Immature natural killer cell (primary cell): Measurements from ENCODE around the gene CHCHD6. TPM values are rescaled to one million over a fixed set of nuclear protein-coding genes. Genes with fewer than 3 reads are reported as not detected.

Experiments
- DNase-seq, 3 donors: peaks; one replicate each; pipeline ENCODE4 v3.0.0; 2022; ENCODE audit warnings: mixed read lengths in 1 of 3
- H3K27ac Mint-ChIP-seq, 6 donors: one replicate each; pipeline ENCODE4 v1.8.0; 2020; ENCODE audit warnings: mixed read lengths in 6 of 6, mild to moderate bottlenecking in 5 of 6, inconsistent platforms in 4 of 6, moderate library complexity in 3 of 6
- H3K27me3 Mint-ChIP-seq, 3 donors: one replicate each; pipeline ENCODE4 v1.8.0; 2020 to 2021; ENCODE audit warnings: low read depth in 3 of 3, mild to moderate bottlenecking in 3 of 3, mixed read lengths in 3 of 3, moderate library complexity in 3 of 3, inconsistent platforms in 1 of 3
- H3K36me3 Mint-ChIP-seq, 3 donors: one replicate each; pipeline ENCODE4 v1.8.0; 2020; ENCODE audit warnings: mixed read lengths in 3 of 3, inconsistent platforms in 2 of 3, mild to moderate bottlenecking in 2 of 3
- H3K4me1 Mint-ChIP-seq, 2 donors: one replicate each; pipeline ENCODE4 v1.8.0; 2020; ENCODE audit warnings: inconsistent platforms in 2 of 2, mild to moderate bottlenecking in 2 of 2, mixed read lengths in 2 of 2, moderate library complexity in 1 of 2
- H3K4me3 Mint-ChIP-seq, 5 donors: one replicate each; pipeline ENCODE4 v1.8.0; 2020; ENCODE audit warnings: mild to moderate bottlenecking in 5 of 5, mixed read lengths in 5 of 5, inconsistent platforms in 3 of 5, moderate library complexity in 3 of 5
- H3K9me3 Mint-ChIP-seq, 6 donors: one replicate each; pipeline ENCODE4 v1.8.0; 2020; ENCODE audit warnings: mild to moderate bottlenecking in 6 of 6, mixed read lengths in 6 of 6, inconsistent platforms in 4 of 6, moderate library complexity in 3 of 6
- polyA plus RNA-seq, 3 donors: library from polyadenylated mRNA; unstranded; fragments of 300-500 nt; fragmentation: Illumina TruSeq; gene quantifications; one replicate each; pipeline ENCODE4 v1.2.3, GENCODE V29; 2021

CHCHD6 gene
- polyA plus RNA-seq, 3 donors from 2014 or later = 9.7 to 12.9 (median 9.7) TPM

- H3K4me1 Mint-ChIP-seq = peaks cover 9 to 13% of the 10 kb centered on the region in 2 donors
- H3K27me3 Mint-ChIP-seq = peaks cover 12 to 20% (median 13%) of the 10 kb centered on the region in 3 donors
- peaks cover 4 to 43% (median 18%) of the 10 kb centered on the region in 3 donors for H3K36me3 Mint-ChIP-seq
- H3K9me3 Mint-ChIP-seq = peaks cover 0 to 9% (median 6%) of the 10 kb centered on the region in 6 donors
- DNase-seq = no peak
- no peak overlapping the region for H3K4me3 Mint-ChIP-seq
- H3K27ac Mint-ChIP-seq = no peak overlapping the region
Observed at GRCh38 chr3:126923423-126923822, 219.4 kb downstream of the CHCHD6 start.

DNA sequence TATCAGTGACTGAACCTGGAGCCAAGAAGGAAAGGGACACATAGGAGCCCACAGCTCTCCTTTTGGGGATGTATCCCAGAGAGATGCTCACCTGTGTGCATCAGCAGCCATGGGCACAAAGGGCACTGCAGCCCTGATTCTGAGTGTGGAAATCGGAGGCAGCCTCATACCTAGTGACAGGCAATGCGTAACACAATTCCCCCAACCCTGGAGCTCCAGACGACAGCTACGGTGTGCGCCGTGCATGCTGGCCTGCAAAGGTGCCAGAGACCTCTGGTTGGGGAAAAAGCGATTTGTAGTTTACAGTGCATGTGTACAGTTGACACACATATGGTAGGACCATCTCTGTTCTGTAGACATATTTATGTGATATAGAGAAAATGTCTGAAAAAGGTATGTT, 219.9 kb downstream of the CHCHD6 start:
- no peak overlapping the region for H3K4me3 Mint-ChIP-seq
- H3K4me1 Mint-ChIP-seq = peaks cover 9 to 13% of the 10 kb centered on the region in 2 donors
- peaks cover 4 to 38% (median 16%) of the 10 kb centered on the region in 3 donors for H3K36me3 Mint-ChIP-seq
- peaks cover 12 to 17% (median 15%) of the 10 kb centered on the region in 3 donors for H3K27me3 Mint-ChIP-seq
- H3K9me3 Mint-ChIP-seq = peaks cover 0 to 9% (median 6%) of the 10 kb centered on the region in 6 donors
- no peak overlapping the region for H3K27ac Mint-ChIP-seq
- DNase-seq = no peak

- peaks cover 9 to 13% of the 10 kb centered on the region in 2 donors for H3K4me1 Mint-ChIP-seq
- no peak overlapping the region for H3K4me3 Mint-ChIP-seq
- no peak overlapping the region for H3K27ac Mint-ChIP-seq
- peaks cover 4 to 36% (median 16%) of the 10 kb centered on the region in 3 donors for H3K36me3 Mint-ChIP-seq
- H3K9me3 Mint-ChIP-seq = peaks cover 0 to 9% (median 6%) of the 10 kb centered on the region in 6 donors
- peaks cover 12 to 19% (median 13%) of the 10 kb centered on the region in 3 donors for H3K27me3 Mint-ChIP-seq
- no peak for DNase-seq
Observed at GRCh38 chr3:126924458-126924857, 220.4 kb downstream of the CHCHD6 start.

GRCh38 chr3:126925411-126926171, 221.6 kb downstream of the CHCHD6 start:
- peaks cover 9 to 13% of the 10 kb centered on the region in 2 donors for H3K4me1 Mint-ChIP-seq
- H3K27me3 Mint-ChIP-seq = peaks cover 7 to 14% (median 9%) of the 10 kb centered on the region in 3 donors
- no peak overlapping the region for H3K27ac Mint-ChIP-seq
- DNase-seq = no peak
- peaks cover 0 to 2% (median 0%) of the 10 kb centered on the region in 6 donors for H3K9me3 Mint-ChIP-seq
- peaks cover 0 to 31% (median 8%) of the 10 kb centered on the region in 3 donors for H3K36me3 Mint-ChIP-seq
- H3K4me3 Mint-ChIP-seq = peak overlapping the region in 1 of 5 donors; percentile 24

DNA sequence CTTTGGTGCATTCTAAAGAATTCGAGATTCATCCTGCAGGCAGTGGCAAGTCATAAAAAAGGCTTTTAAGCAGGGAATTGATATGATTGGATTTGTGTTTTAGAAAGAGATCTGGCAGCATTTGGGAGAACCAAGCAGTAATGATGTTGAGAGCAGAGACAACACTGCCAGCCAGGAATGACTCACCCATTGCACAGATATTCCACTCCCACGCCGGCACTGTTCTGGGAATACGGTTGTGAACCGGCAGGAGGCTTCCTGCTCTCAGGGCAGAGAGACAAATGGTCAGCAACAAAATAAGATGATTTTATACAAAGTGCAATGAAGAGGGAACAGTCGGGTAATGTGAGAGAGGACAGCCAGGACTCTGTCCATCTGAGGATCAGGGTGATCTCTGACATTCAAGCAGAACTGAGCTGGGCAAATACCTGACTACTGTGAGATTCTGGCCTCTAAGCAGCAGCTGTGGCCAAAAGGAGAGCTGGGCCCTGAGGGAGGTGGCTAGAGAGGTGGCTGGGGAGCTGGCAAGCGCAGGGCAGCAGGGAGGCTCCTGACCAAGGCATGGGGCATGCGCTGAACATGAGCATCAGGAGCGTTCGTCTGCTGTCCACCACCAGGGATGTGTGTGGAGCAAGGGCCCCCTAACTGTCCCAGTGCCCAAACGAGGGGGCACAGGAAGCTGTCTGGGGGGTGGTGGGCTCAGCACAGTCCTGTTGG, 222.8 kb downstream of the CHCHD6 start:
- H3K4me3 Mint-ChIP-seq = no peak overlapping the region
- H3K27ac Mint-ChIP-seq = no peak overlapping the region
- H3K36me3 Mint-ChIP-seq = peaks cover 0 to 26% (median 8%) of the 10 kb centered on the region in 3 donors
- H3K27me3 Mint-ChIP-seq = peaks cover 8 to 11% (median 10%) of the 10 kb centered on the region in 3 donors
- no peaks in the 10 kb centered on the region for H3K9me3 Mint-ChIP-seq
- no peak for DNase-seq
- peaks cover 9 to 13% of the 10 kb centered on the region in 2 donors for H3K4me1 Mint-ChIP-seq

DNA sequence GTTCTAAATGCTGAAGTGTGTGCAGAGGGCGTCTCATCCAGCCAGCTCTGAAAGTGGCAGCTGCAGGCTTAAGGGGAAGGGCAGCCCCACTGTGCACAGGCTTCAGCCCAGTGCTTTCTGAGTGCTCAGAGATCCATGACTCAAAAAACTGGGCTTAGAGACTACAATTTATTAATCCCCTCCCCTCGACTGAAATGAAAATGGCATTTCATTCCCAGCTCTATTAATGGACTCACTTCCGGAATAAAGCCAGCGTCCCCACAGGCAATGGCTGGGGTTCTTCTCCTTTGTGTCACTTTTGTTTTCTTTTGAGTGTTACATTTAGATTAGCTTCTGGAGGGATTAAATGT, 223.3 kb downstream of the CHCHD6 start:
- peaks cover 0 to 25% (median 8%) of the 10 kb centered on the region in 3 donors for H3K36me3 Mint-ChIP-seq
- no peaks in the 10 kb centered on the region for H3K9me3 Mint-ChIP-seq
- no peak overlapping the region for H3K27ac Mint-ChIP-seq
- H3K4me1 Mint-ChIP-seq = peaks cover 9 to 13% of the 10 kb centered on the region in 2 donors
- peaks cover 8 to 11% (median 10%) of the 10 kb centered on the region in 3 donors for H3K27me3 Mint-ChIP-seq
- no peak for DNase-seq
- no peak overlapping the region for H3K4me3 Mint-ChIP-seq

- no peak for DNase-seq
- no peak overlapping the region for H3K4me3 Mint-ChIP-seq
- H3K4me1 Mint-ChIP-seq = peaks cover 9 to 13% of the 10 kb centered on the region in 2 donors
- peaks cover 0 to 20% (median 4%) of the 10 kb centered on the region in 3 donors for H3K36me3 Mint-ChIP-seq
- H3K9me3 Mint-ChIP-seq = no peaks in the 10 kb centered on the region
- no peak overlapping the region for H3K27ac Mint-ChIP-seq
- peaks cover 6 to 11% (median 10%) of the 10 kb centered on the region in 3 donors for H3K27me3 Mint-ChIP-seq
Observed at GRCh38 chr3:126927846-126928245, 223.8 kb downstream of the CHCHD6 start.

DNA sequence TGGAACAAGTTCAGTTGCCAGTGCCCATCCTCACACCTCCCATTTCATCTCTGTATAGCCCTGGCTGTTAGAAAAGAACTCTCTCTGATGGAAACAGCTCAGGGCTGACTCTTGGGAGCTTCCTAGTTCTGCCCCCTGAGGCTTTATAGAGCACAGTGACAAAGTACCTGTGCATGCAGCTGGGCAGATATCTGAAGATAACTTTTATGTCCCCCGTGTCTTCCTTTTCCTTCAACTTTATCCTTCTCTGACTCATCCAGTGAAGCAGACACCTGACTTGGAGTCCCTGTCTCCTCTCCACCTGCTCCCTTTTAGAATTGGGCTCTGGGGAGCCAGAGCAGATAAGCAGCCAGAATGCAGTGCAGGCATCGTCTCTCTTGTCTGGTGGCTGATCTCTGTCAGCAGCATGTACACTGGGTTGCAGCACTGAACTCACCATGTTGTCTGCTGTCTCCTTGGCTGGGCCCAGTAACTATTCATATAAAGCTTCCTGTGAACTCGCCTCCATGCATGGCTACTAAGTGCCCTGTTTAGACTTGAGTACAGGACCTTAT, 225.0 kb downstream of the CHCHD6 start:
- no peaks in the 10 kb centered on the region for H3K9me3 Mint-ChIP-seq
- peaks cover 7 to 11% (median 10%) of the 10 kb centered on the region in 3 donors for H3K27me3 Mint-ChIP-seq
- DNase-seq = no peak
- peaks cover 0 to 9% (median 7%) of the 10 kb centered on the region in 3 donors for H3K36me3 Mint-ChIP-seq
- H3K4me1 Mint-ChIP-seq = peaks cover 9 to 13% of the 10 kb centered on the region in 2 donors
- no peak overlapping the region for H3K27ac Mint-ChIP-seq
- no peak overlapping the region for H3K4me3 Mint-ChIP-seq

- H3K27me3 Mint-ChIP-seq = peaks cover 6 to 11% (median 10%) of the 10 kb centered on the region in 3 donors
- H3K9me3 Mint-ChIP-seq = no peaks in the 10 kb centered on the region
- peaks cover 0 to 6% (median 6%) of the 10 kb centered on the region in 3 donors for H3K36me3 Mint-ChIP-seq
- H3K4me3 Mint-ChIP-seq = no peak overlapping the region
- no peak for DNase-seq
- H3K27ac Mint-ChIP-seq = no peak overlapping the region
- H3K4me1 Mint-ChIP-seq = peaks cover 0 to 3% of the 10 kb centered on the region in 2 donors
Observed at GRCh38 chr3:126930936-126931600, 227.0 kb downstream of the CHCHD6 start.

DNA sequence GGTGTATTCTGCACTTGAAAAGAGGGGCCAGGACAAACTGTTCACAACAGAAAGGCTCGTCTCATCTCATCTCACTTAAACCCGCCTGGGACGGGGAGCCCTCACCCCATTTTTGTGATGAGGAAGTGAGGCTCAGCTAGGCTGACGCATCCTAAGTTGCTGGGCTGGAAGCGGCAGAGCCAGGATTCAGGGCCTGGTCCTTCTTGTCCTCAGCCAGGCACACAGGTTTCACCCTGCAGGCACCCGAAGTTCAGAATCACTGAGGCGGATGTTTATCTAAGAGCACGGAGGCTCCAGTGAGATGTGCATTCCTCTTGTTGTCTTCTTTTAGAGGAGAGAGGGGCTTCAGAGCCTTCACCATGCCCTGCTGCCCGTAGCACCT, 227.8 kb downstream of the CHCHD6 start:
- H3K4me3 Mint-ChIP-seq = no peak overlapping the region
- no peaks in the 10 kb centered on the region for H3K9me3 Mint-ChIP-seq
- peaks cover 0 to 5% of the 10 kb centered on the region in 2 donors for H3K4me1 Mint-ChIP-seq
- peaks cover 4 to 12% (median 11%) of the 10 kb centered on the region in 3 donors for H3K27me3 Mint-ChIP-seq
- peaks cover 0 to 6% (median 3%) of the 10 kb centered on the region in 3 donors for H3K36me3 Mint-ChIP-seq
- no peak overlapping the region for H3K27ac Mint-ChIP-seq
- no peak for DNase-seq

GRCh38 chr3:126932188-126932931, 228.3 kb downstream of the CHCHD6 start:
- Mint-ChIP-seq H3K27me3 (peaks cover 2 to 16% (median 12%) of the 10 kb centered on the region in 3 donors), H3K27ac (no peak overlapping the region), H3K36me3 (peaks cover 0 to 6% (median 3%) of the 10 kb centered on the region in 3 donors), H3K4me1 (peaks cover 0 to 5% of the 10 kb centered on the region in 2 donors), H3K9me3 (no peaks in the 10 kb centered on the region), H3K4me3 (no peak overlapping the region)
- DNase-seq = no peak

DNA sequence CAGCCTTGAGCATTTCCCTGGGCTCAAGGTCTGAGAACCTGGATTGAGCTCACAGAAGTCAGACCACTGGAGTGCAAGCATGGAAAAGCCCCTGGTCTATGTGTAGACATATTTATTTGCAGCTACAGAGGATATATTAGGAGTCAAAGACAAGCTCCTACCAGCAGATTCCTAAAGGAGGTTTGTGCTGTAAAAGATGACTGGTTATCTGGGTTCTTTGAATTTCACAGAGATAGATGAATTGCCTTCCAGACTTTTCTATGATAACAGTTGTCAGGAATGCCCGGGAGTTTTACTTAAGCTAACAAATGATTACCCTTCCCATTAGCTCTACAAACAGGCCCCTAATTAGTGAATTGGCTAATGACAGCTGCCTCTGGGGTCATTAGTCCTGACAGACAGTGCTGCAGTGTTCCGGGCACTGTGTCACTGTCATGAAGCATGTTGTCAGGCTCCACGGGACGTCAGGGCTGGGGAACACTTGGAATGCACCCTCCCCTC, 230.0 kb downstream of the CHCHD6 start:
- no peak overlapping the region for H3K4me3 Mint-ChIP-seq
- peaks cover 0 to 6% (median 3%) of the 10 kb centered on the region in 3 donors for H3K36me3 Mint-ChIP-seq
- DNase-seq = no peak
- H3K4me1 Mint-ChIP-seq = peaks cover 0 to 5% of the 10 kb centered on the region in 2 donors
- no peaks in the 10 kb centered on the region for H3K9me3 Mint-ChIP-seq
- no peak overlapping the region for H3K27ac Mint-ChIP-seq
- peaks cover 2 to 12% (median 10%) of the 10 kb centered on the region in 3 donors for H3K27me3 Mint-ChIP-seq
